GM10266 (cell line): ENCODE results near the gene IZUMO3.
"Not testable (repeated sequence)": the region's sequence is repeated elsewhere in the genome, so short reads cannot be mapped to it uniquely, and the experiment has no call there.

Source experiments
- DNase-seq: peaks from one replicate; pipeline ENCODE4 v3.0.0; 2012; ENCODE audit errors: extremely low spot score
- TF ChIP-seq, protein P1 (sequence below): IDR thresholded peaks from 2 replicates; pipeline ENCODE4 v1.5.1; 2012; ENCODE audit warnings: mild to moderate bottlenecking, low read depth; ENCODE audit not compliant: control insufficient read depth, insufficient read depth; ENCODE audit errors: missing control alignments

IZUMO3 gene, protein sequence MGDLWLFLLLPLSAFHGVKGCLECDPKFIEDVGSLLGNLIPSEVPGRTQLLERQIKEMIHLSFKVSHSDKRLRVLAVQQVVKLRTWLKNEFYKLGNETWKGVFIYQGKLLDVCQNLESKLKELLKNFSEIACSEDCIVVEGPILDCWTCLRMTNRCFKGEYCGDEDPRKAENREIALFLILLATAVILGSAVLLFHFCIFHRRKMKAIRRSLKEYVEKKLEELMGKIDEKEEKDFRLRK

DNA sequence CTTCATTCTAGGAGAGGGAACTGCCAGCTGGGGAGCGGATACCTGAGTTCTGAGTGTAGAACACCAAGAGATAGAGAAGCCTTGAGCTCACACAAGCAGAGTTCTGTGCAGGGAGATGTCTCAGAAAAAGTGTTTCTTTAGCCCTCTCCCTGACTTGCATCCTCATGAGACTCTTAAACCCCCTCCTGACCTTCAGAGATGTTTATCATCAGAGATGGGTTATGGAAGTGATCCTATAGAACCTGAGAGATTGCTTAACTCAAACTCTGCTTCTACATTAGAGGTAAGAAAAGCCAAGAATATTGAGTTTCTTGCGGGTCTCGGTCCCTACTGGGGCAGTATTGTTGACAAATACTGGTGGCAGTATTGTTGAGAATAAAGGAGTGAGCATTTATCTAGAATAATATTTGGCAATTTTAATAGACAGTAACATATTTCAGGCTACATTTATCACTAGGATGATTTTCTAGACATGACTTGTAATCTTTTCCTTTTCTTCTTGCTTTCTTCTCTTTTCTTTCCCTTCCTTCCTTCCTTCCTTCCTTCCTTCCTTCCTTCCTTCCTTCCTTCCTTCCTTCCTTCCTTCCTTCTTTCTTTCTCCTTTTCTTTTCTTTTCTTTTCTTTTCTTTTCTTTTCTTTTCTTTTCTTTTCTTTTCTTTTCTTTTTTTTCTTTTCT, at the start of gene IZUMO3:
Gene IZUMO3 (minus strand): TSS at position 51 of the 676 bp plus-strand sequence. CDS start 248 bp downstream, outside the sequence.
- no peak for DNase-seq
- TF ChIP-seq, protein P1, sequence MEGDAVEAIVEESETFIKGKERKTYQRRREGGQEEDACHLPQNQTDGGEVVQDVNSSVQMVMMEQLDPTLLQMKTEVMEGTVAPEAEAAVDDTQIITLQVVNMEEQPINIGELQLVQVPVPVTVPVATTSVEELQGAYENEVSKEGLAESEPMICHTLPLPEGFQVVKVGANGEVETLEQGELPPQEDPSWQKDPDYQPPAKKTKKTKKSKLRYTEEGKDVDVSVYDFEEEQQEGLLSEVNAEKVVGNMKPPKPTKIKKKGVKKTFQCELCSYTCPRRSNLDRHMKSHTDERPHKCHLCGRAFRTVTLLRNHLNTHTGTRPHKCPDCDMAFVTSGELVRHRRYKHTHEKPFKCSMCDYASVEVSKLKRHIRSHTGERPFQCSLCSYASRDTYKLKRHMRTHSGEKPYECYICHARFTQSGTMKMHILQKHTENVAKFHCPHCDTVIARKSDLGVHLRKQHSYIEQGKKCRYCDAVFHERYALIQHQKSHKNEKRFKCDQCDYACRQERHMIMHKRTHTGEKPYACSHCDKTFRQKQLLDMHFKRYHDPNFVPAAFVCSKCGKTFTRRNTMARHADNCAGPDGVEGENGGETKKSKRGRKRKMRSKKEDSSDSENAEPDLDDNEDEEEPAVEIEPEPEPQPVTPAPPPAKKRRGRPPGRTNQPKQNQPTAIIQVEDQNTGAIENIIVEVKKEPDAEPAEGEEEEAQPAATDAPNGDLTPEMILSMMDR = no peak

DNA sequence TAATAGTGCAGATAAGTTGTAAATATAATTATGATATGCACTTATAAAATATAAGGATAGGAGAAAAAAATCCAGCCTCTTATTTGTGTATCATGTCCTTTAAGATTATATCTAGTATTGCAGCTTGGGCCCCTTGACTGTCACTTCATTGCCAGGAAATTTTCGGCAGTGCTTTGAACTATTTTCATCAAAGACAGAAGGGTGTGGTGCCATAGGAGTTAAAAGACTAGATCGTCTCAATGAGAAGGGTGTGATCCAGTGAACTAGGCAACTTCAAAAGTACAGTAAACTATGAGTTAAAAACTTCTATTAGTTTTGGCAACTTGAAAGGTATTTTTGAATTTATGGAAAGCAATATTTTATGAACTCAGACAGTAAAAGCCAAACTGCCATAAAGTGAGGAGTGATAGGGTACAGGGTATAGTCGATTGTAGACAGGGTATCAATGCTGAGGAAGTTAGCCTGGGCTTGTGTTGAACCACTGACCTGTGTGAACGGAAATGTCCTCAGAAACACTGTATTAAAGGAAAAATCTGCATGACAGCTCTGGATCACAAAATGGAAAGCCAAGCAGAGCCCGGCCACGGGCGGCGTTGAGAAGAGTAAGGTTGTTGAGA, 48.6 kb upstream of the IZUMO3 start:
- no peak for DNase-seq
- TF ChIP-seq, protein P1 = no peak

DNA sequence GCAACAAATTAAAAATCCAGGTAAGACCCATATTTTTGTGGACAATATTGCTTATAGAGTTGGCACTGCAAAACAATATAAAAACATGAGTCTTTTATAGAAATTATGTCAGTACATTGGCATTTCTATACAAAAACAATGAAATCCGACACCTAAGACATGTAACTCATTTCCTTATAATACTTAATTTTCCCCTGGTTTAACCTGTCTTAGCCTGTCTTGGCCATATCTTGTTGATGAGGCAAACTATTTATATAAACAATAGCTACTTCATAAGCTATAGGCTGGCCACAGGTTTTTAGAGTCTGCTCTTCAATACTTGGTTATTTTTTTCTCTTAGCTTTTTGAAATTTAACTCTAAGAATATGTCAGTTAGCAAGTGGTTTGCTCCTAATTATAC, 44.7 kb upstream of the IZUMO3 start:
- no peak for DNase-seq
- TF ChIP-seq, protein P1 = no peak

DNA sequence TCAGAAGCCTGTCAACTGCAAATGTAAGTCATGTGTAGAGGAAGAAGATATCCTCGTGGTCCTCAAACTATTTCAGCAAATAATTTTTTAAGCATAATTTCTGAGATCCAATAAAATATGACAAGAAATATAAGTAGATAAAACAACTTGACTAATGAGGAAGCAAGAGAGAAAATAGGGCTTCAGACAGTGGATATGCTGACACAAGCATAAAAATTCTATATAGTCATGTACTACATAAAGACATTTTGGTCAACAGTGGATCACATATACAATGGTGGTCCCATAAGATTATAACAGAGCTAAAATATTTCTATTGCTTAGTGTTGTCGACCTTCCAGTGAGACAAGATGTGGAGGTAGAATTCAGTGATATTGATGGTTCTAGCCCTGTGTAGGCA, 42.2 kb upstream of the IZUMO3 start:
- DNase-seq = no peak
- TF ChIP-seq, protein P1 = no peak

DNA sequence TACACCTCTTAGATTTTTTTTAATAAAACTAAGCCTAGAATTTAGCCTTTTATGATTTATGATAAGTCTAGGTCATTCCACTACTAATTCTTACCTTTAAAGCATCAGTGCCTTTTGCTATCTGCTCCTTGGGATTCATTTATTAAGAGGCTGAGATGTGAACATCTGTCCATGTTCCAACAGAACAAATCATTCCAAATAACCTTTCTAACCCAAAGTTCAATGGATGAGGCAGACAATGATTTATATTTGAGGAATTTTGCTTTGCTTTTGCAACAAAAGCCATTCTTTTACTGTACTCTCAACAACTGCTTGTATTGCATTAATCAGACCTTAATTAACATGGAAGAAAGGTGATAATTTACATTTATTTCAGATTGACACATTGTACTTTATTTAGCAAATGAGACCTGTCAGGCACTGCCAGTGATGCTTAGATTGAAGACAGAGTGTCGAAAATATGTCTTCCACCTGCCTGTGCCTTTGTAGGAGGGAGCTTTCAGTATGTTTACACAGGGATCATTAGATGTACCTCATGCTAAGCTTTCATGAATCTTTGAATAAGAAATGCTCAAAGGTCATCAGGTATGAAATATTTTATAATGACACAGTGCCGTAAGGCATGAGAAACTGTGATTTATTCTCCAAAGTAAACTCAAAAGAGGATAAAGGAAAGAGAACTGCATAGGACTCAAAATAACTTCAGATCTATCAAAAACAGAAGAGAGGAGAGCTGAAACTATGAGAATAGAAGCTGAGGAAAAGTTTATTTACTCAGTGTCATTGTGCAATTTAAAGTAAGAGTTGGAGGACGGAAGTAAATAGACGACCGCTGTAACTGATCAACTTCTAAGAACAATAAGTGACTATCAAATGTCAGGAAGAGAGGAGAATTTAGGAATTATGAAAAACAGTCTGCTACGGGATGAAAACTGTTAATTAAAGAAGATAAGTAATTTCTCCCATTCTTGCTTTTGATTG, 36.7 kb upstream of the IZUMO3 start:
- TF ChIP-seq, protein P1 = no peak
- DNase-seq = no peak

DNA sequence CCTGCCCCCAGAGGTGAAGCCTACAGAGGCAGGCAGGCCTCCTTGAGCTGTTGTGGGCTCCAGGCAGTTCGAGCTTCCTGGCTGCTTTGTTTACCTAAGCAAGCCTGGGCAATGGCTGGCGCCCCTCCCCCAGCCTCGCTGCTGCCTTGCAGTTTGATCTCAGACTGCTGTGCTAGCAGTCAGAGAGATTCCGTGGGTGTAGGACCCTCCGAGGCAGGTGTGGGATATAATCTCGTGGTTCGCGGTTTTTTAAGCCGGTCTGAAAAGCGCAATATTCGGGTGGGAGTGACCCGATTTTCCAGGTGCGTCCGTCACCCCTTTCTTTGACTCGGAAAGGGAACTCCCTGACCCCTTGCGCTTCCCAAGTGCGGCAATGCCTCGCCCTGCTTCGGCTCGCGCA, 34.3 kb upstream of the IZUMO3 start:
- not testable (repeated sequence) for DNase-seq

DNA sequence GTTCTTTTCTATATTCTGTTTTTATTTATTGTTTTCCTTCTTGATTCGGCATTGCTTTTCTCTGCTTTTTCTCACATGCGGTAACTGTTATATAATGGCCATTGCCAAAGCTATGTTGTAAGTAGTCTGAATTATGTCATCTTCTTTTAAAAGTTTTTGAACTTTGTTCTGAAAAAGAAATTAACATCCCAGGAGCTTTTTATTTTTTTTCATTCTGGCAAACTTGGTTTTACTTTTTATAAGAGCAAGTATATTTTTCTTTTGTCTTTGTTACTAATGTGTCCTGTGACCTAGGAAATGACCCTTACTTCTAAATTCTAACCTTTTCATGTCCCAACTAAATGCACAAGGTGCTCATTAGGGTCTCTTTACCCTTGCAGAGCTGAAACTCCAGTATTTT, 26.7 kb upstream of the IZUMO3 start:
- TF ChIP-seq, protein P1 = no peak
- no peak for DNase-seq
